ENCODE results near the gene C20orf144.

GRCh38 chr20:33681288-33681687 is 19.2 kb downstream of the C20orf144 start:
- TF ChIP-seq CTCF (IDR thresholded peaks at IDR 0.05; ENCODE audit: borderline replicate concordance, extremely low read depth, low read length, poor library complexity, severe bottlenecking) (no peak), EZH2 (IDR thresholded peaks at IDR 0.05; ENCODE audit: borderline replicate concordance, low read depth, low read length, severe bottlenecking) (no peak)
